Adrenal gland (tissue), 12 donors: ENCODE data around the gene ZIC1. TPM values are rescaled to one million over a fixed set of nuclear protein-coding genes. Genes with fewer than 3 reads are reported as not detected.

Source experiments
- DNase-seq, 7 donors: peaks; one replicate each; pipeline ENCODE4 v3.0.0-alpha.2; 2019 to 2020
- H3K27ac ChIP-seq, 5 donors: fragments of 200-600 bp; sonication (generic) in 4 of 5; 1 replicate in 3 of 5; 2 replicates in 2 of 5; pipeline versions ENCODE4 v1.5.1 to v1.8.0; 2016 to 2020; ENCODE audit warnings: mild to moderate bottlenecking in 1 of 5
- H3K27me3 ChIP-seq: fragments of 200-600 bp; 2 replicates; pipeline ENCODE4 v1.8.0; 2021
- H3K36me3 ChIP-seq, 2 donors: fragments of 200-600 bp; replicated peaks in 1 of 2; 1 replicate in 1 of 2; 2 replicates in 1 of 2; pipeline versions ENCODE4 v1.5.1 to v1.8.0; 2018 to 2022
- H3K4me1 ChIP-seq, 2 donors: fragments of 200-600 bp; replicated peaks in 1 of 2; 1 replicate in 1 of 2; 2 replicates in 1 of 2; pipeline versions ENCODE4 v1.5.1 to v1.8.0; 2018 to 2021
- H3K4me3 ChIP-seq, 4 donors: fragments of 200-600 bp; sonication (generic) in 3 of 4; one replicate each; pipeline ENCODE4 v1.5.1; 2016 to 2018
- H3K9me3 ChIP-seq, 3 donors: fragments of 200-600 bp; sonication (generic) in 1 of 3; replicated peaks in 1 of 3; 1 replicate in 2 of 3; 2 replicates in 1 of 3; pipeline versions ENCODE4 v1.5.1 to v1.8.0; 2016 to 2021
- CTCF ChIP-seq, 6 experiments: fragments of 450-650 bp in 4 of 6; fragments of 200-600 bp in 2 of 6; sonication (generic) in 1 of 6; IDR thresholded peaks; 1 replicate in 5 of 6; 2 replicates in 1 of 6; pipeline versions ENCODE4 v1.5.1 to v1.8.0; 2016 to 2021; ENCODE audit warnings: antibody characterized with exemption in 6 of 6, mild to moderate bottlenecking in 2 of 6, moderate library complexity in 1 of 6
- POLR2A ChIP-seq, 2 donors: fragments of 450-650 bp; IDR thresholded peaks; one replicate each; pipeline ENCODE4 v1.6.1; 2017; ENCODE audit warnings: antibody characterized with exemption in 2 of 2, mild to moderate bottlenecking in 2 of 2, moderate library complexity in 1 of 2
- WGBS, 4 donors: extraction: QIAGEN DNeasy Blood & Tissue Kit in 2 of 4; methylation state at CpG; one replicate each; pipeline versions ENCODE4 v1.1.5 to v1.1.7; 2013 to 2017; 5-methylcytosine and 5-hydroxymethylcytosine counted together
- intact Hi-C, 2 donors: fragments of 100-400 bp; cut with DNase I; formaldehyde crosslinking; loops; one replicate each; pipeline versions ENCODE4 v1.14.1 to v1.15.0; 2022 to 2023
- polyA plus RNA-seq, 3 donors: library from polyadenylated mRNA; stranded (reverse); fragments of 200-250 nt in 2 of 3; fragments of 350-450 nt in 1 of 3; fragmentation: Illumina TruSeq in 1 of 3; extraction: RNeasy Lipid Tissue Mini Kit (QIAGEN cat#74804) in 1 of 3; gene quantifications; one replicate each; pipeline ENCODE4 v1.2.3, GENCODE V29; 2013 to 2014
- total RNA-seq, 9 donors: library from RNA; depleted of rRNA in 4 of 9; stranded (reverse); fragments of >200 nt in 4 of 9; fragments of 120-200 nt in 1 of 9; fragmentation: NEBNext Ultra II Directional in 1 of 9; extraction: Animal tissue kit (Norgen Biotek cat#: 25700) in 1 of 9; gene quantifications; one replicate each; pipeline versions ENCODE4 v1.1.0 to v1.2.4, GENCODE V29; 2013 to 2023
- donor health status: healthy with polysubstance abuse.
- donor health status: Bipolar disorder and iron deficiency.
- donor health status: DM: yes; HTN: yes; CAD: no.
- donor health status: DM: no; HTN: no; CAD: no.
- donor health status: DM: no; HTN: no; CAD: no.
- donor health status: DM: yes; HTN: yes; CAD: no.

ZIC1 gene
- total and polyA plus RNA-seq, 12 donors = 0.08 to 0.64 (median 0.32) TPM; not detected in 9

DNA sequence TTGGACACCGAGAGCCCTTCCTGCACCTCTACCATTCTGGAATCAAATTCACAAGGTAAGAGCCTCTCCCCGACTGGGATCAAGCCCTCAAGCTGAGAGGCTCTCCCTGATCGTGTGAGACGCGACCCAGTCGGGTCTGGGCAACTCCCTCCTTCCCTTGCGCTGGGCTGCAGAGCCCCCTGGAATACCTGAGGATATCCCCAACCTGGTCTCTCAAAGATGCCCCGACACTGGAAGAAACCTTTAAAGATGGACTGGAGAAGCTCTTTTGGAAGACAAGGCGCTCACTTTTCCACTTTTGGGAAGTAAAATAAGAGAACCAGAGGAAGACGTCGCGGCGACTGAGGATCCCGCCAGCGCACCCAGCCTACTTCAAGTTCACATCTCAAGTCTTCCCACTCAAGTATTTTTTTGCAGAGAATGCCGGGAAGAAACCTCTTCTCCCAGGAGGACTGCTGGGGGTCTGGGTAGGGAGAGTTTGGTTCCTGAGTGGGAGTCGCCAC is 36.6 kb upstream of the ZIC1 start:
- Histone ChIP-seq H3K4me1 (no peaks in the 10 kb centered on the region), H3K27me3 (peaks cover 87% of the 10 kb centered on the region), H3K4me3 (no peak overlapping the region), H3K9me3 (no peaks in the 10 kb centered on the region), H3K36me3 (no peaks in the 10 kb centered on the region), H3K27ac (no peak overlapping the region)
- no peak for TF ChIP-seq POLR2A (IDR thresholded peaks at IDR 0.05)
- TF ChIP-seq CTCF (IDR thresholded peaks at IDR 0.05) = no peak
- 2 to 5% (median 3%) methylated on average over 17 of the region's 17 CpGs for WGBS, 4 donors
- intact Hi-C loops = no loop called here
- no peak for DNase-seq

DNA sequence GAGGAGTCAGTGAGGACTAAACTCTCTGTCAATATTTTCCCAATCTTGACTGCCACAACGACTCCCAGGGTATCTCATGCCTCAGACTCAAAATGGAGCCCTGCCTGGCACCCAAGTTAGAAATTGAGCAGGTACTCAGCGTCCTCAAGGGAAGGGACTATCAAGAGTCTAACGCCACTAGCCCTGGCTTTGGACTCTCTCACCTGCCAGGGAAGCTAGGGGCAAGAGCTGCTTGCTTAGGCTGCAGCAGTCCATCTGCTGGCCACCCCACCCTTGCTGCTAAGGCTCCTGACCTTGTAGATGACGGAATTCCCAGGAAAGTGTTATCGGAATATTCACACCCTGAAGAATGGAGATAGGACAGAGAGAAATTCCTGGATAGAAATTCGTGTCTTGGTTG is 35.9 kb upstream of the ZIC1 start:
- Histone ChIP-seq H3K27ac (no peak overlapping the region), H3K4me1 (no peaks in the 10 kb centered on the region), H3K4me3 (no peak overlapping the region), H3K9me3 (no peaks in the 10 kb centered on the region), H3K27me3 (peaks cover 88% of the 10 kb centered on the region), H3K36me3 (no peaks in the 10 kb centered on the region)
- TF ChIP-seq POLR2A (IDR thresholded peaks at IDR 0.05) (no peak), CTCF (IDR thresholded peaks at IDR 0.05) (no peak)
- intact Hi-C loops = no loop called here
- WGBS, 4 donors = 2 to 4% (median 2%) methylated on average over 6 of the region's 6 CpGs
- no peak for DNase-seq

DNA sequence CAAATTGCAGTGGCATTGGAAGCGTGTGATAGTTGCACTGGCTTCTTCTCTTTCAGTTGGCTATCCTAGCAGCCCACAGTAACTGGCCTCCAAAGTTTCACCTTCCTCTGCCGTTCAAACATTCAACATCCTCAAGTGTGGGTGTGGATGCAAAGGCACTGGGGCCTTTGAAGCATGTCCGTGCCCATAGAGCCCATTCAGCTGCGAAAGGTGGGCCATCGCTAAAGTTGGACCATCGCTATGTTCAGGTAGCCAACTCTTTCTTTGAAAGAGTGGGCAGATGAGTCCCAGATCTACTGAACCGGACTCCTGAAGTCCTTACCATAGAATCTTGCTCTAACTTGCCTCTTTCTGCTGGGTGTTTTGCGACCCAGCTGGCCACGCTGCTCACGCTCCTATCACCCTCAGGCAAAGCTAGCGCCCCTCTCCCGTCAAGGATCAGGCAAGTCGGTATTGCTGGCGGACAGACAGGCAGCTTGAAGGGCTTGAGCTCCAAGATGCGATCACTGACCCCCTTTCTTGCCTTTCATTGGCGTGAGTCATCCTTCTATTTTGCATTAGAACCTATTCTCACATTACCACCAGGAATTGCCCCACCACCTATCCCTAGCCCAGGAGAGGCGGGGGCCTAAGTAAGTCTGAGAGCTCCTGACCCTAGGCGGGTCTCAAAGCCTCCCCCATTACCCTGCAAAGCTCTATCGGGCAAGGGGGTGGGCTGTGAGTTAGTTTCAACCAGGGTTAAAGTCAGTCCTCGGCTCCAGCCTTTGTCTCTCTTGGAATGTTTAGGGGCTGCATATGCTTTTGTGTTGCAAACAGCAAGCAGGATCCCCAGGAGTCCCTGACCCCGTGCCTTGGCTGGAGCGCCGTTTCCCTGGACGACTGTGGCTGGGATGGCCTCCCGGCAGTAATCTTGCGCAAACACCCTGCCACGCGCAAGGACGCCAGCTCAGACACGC is 31.5 kb upstream of the ZIC1 start:
- WGBS, 4 donors = 7 to 11% (median 8%) methylated on average over 22 to 30 of the region's 30 CpGs
- H3K27me3 ChIP-seq = peaks cover 83% of the 10 kb centered on the region

More for the DNA sequence above, 31.5 kb upstream of the ZIC1 start:
- intact Hi-C loops = no loop called here
- Histone ChIP-seq H3K36me3 (no peaks in the 10 kb centered on the region), H3K27ac (no peak overlapping the region), H3K9me3 (no peaks in the 10 kb centered on the region), H3K4me1 (no peaks in the 10 kb centered on the region), H3K4me3 (no peak overlapping the region)
- DNase-seq = peak in 1 of 7 donors; percentile 25
- no peak for TF ChIP-seq CTCF (IDR thresholded peaks at IDR 0.05)
- no peak for TF ChIP-seq POLR2A (IDR thresholded peaks at IDR 0.05)
